Panc1 (cell line): ENCODE data around the gene GALNTL6. TPM values are rescaled to one million over a fixed set of nuclear protein-coding genes. Genes with fewer than 3 reads are reported as not detected.

Experiments used
- ATAC-seq: fragments of 200-7000 bp; cut with Tn5 transposase; 2 replicates; pipeline ENCODE4 v1.9.1; 2020; ENCODE audit warnings: mild to moderate bottlenecking, moderate library complexity
- BruUV-seq: library from RNA; stranded (reverse); fragments of 400-500 nt; replicated peaks from 2 replicates; lab custom pipeline; 2021; lab: Mats Ljungman, UMichigan
- CTCF ChIA-PET: fragments of 300-600 bp; sonication (Branson Sonifier 250); formaldehyde crosslinking; loops from one replicate; lab custom pipeline; 2022; ENCODE audit warnings: antibody characterized with exemption; lab: Charles Lee
- POLR2A ChIA-PET: fragments of 300-600 bp; sonication (Branson Sonifier 250); formaldehyde crosslinking; loops from one replicate; lab custom pipeline; 2022; ENCODE audit warnings: antibody characterized with exemption; lab: Charles Lee
- DNase-seq: peaks from one replicate; pipeline ENCODE4 v3.0.0-alpha.2; 2010; ENCODE audit warnings: low read depth, low spot score
- H3K27ac ChIP-seq: 2 replicates; pipeline ENCODE4 v1.5.1; 2011; ENCODE audit warnings: mild to moderate bottlenecking, low read length, inconsistent platforms
- H3K27me3 ChIP-seq: fragments of 200-500 bp; sonication (Bioruptor generic); 2 replicates; pipeline ENCODE4 v1.6.0; 2014; ENCODE audit warnings: low read length, inconsistent platforms; ENCODE audit not compliant: control insufficient read depth, insufficient read depth
- H3K36me3 ChIP-seq: fragments of 200-500 bp; sonication (Bioruptor generic); 2 replicates; pipeline ENCODE4 v1.5.1; 2014; ENCODE audit warnings: inconsistent platforms, mild to moderate bottlenecking, low read length, moderate library complexity; ENCODE audit not compliant: control insufficient read depth, insufficient read depth
- H3K4me1 ChIP-seq: 2 replicates; pipeline ENCODE4 v1.5.1; 2011; ENCODE audit warnings: inconsistent platforms, mild to moderate bottlenecking, low read length, moderate library complexity; ENCODE audit not compliant: control insufficient read depth, insufficient read depth
- H3K4me3 ChIP-seq, 2 experiments: 2 replicates each; pipeline ENCODE4 v1.5.1; 2011 to 2012; ENCODE audit warnings: low read depth in 2 of 2, low read length in 2 of 2, mild to moderate bottlenecking in 2 of 2, inconsistent platforms in 1 of 2, moderate library complexity in 1 of 2
- H3K9me3 ChIP-seq: fragments of 200-500 bp; sonication (Bioruptor generic); 2 replicates; pipeline ENCODE4 v1.5.1; 2014; ENCODE audit warnings: low read depth, mild to moderate bottlenecking, inconsistent platforms, low read length, moderate library complexity; ENCODE audit not compliant: control insufficient read depth, insufficient read depth
- POLR2AphosphoS5 ChIP-seq: IDR thresholded peaks from 2 replicates; pipeline ENCODE4 v1.6.1; 2012; ENCODE audit warnings: mild to moderate bottlenecking, low read depth, low read length, moderate library complexity
- SIN3A ChIP-seq: IDR thresholded peaks from 2 replicates; pipeline ENCODE4 v1.6.1; 2012; ENCODE audit warnings: low read depth, mild to moderate bottlenecking, low read length, moderate library complexity, borderline replicate concordance; ENCODE audit not compliant: insufficient read depth
- TCF7L2 ChIP-seq: IDR thresholded peaks from 2 replicates; pipeline ENCODE4 v1.6.1; 2011; ENCODE audit warnings: mild to moderate bottlenecking, low read depth, low read length, inconsistent platforms
- in situ Hi-C: cut with HindIII; loops from 2 replicates; pipeline ENCODE4 v1.10.0; 2016; ENCODE audit warnings: low sequenced_read_pairs, low pct_unique_long_range_greater_than_20kb
- intact Hi-C: fragments of 100-400 bp; cut with micrococcal nuclease; formaldehyde crosslinking; loops from one replicate; pipeline ENCODE4 v1.10.0; 2022; ENCODE audit not compliant: unreplicated experiment
- total RNA-seq: library from RNA; stranded (reverse); gene quantifications from one replicate; pipeline ENCODE4 v1.2.1, GENCODE V29; 2021; ENCODE audit not compliant: unreplicated experiment
- TF ChIP-seq, protein P1 (sequence below): fragments of 450-650 bp; IDR thresholded peaks from 2 replicates; pipeline ENCODE4 v1.5.1; 2017; ENCODE audit warnings: mild to moderate bottlenecking
- TF ChIP-seq, protein P2 (sequence below), 2 experiments: IDR thresholded peaks; 2 replicates each; pipeline ENCODE4 v1.6.1; 2011 to 2012; ENCODE audit warnings: low read depth in 2 of 2, control low read depth in 1 of 2, low read length in 1 of 2, mild to moderate bottlenecking in 1 of 2, moderate library complexity in 1 of 2; ENCODE audit not compliant: insufficient read depth in 1 of 2

GALNTL6 gene
- total RNA-seq, 1 experiment from 2014 or later: not detected

DNA sequence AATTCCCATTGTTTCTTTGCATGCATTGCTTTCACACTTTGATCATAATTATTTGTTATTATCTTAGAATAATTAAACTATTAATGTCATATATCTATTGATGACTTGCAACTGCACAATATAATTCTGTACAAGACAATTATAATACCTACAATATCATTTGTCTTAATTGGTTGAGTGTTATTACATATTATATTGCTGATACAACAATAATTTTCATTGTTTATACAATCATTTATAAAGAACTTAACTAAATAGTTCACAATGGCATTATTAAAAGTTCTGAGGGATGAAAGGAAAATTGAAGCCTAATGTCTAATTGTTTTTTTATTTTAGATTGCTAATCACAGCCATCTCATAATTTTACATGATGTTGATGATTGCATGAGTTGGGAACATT, 227.6 kb downstream of the GALNTL6 start:
- CTCF ChIA-PET: no interaction called here
- H3K9me3 ChIP-seq: no peaks in the 10 kb centered on the region
- no peak for DNase-seq
- POLR2A ChIA-PET: no interaction called here
- H3K4me1 ChIP-seq: no peaks in the 10 kb centered on the region
- ATAC-seq: no peak
- H3K27ac ChIP-seq: no peak overlapping the region
- in situ Hi-C loops: no loop called here
- intact Hi-C loops: no loop called here
- no peaks in the 10 kb centered on the region for H3K27me3 ChIP-seq
- BruUV-seq: no TSS peak
- H3K36me3 ChIP-seq: no peaks in the 10 kb centered on the region
- TF ChIP-seq POLR2AphosphoS5 (no peak), SIN3A (no peak), TCF7L2 (no peak)
- TF ChIP-seq, protein P1, sequence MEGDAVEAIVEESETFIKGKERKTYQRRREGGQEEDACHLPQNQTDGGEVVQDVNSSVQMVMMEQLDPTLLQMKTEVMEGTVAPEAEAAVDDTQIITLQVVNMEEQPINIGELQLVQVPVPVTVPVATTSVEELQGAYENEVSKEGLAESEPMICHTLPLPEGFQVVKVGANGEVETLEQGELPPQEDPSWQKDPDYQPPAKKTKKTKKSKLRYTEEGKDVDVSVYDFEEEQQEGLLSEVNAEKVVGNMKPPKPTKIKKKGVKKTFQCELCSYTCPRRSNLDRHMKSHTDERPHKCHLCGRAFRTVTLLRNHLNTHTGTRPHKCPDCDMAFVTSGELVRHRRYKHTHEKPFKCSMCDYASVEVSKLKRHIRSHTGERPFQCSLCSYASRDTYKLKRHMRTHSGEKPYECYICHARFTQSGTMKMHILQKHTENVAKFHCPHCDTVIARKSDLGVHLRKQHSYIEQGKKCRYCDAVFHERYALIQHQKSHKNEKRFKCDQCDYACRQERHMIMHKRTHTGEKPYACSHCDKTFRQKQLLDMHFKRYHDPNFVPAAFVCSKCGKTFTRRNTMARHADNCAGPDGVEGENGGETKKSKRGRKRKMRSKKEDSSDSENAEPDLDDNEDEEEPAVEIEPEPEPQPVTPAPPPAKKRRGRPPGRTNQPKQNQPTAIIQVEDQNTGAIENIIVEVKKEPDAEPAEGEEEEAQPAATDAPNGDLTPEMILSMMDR: no peak
- TF ChIP-seq, protein P2, sequence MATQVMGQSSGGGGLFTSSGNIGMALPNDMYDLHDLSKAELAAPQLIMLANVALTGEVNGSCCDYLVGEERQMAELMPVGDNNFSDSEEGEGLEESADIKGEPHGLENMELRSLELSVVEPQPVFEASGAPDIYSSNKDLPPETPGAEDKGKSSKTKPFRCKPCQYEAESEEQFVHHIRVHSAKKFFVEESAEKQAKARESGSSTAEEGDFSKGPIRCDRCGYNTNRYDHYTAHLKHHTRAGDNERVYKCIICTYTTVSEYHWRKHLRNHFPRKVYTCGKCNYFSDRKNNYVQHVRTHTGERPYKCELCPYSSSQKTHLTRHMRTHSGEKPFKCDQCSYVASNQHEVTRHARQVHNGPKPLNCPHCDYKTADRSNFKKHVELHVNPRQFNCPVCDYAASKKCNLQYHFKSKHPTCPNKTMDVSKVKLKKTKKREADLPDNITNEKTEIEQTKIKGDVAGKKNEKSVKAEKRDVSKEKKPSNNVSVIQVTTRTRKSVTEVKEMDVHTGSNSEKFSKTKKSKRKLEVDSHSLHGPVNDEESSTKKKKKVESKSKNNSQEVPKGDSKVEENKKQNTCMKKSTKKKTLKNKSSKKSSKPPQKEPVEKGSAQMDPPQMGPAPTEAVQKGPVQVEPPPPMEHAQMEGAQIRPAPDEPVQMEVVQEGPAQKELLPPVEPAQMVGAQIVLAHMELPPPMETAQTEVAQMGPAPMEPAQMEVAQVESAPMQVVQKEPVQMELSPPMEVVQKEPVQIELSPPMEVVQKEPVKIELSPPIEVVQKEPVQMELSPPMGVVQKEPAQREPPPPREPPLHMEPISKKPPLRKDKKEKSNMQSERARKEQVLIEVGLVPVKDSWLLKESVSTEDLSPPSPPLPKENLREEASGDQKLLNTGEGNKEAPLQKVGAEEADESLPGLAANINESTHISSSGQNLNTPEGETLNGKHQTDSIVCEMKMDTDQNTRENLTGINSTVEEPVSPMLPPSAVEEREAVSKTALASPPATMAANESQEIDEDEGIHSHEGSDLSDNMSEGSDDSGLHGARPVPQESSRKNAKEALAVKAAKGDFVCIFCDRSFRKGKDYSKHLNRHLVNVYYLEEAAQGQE (IDR thresholded peaks at IDR 0.05; ENCODE audit: insufficient read depth in 1 of 2, low read depth in 2 of 2, low read length in 1 of 2): no peak
- no peak overlapping the region for H3K4me3 ChIP-seq

DNA sequence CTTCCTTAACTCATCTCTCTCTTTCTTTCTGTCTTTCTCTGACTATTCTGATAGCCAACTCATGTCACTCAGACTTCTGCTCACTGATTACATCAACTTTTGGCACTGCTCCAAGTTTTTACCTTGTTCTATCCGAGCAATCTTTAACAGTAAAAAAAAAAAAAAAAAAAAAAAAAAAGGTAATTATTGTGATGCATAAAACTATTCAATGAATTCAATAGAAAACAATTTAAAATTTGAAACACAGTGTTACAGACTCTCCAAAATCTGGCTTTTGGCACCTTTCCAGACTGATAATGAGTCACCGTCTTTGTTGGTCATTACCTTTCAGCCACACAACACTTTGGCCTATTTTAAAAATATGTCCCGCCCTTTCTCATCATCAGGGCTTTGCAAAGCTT, 229.5 kb downstream of the GALNTL6 start:
- ATAC-seq (no peak), DNase-seq (no peak)
- Histone ChIP-seq H3K4me3 (no peak overlapping the region), H3K9me3 (no peaks in the 10 kb centered on the region), H3K4me1 (no peaks in the 10 kb centered on the region), H3K27me3 (no peaks in the 10 kb centered on the region), H3K36me3 (no peaks in the 10 kb centered on the region), H3K27ac (no peak overlapping the region)
- in situ Hi-C loops: no loop called here
- CTCF ChIA-PET: no interaction called here
- BruUV-seq: no TSS peak
- TF ChIP-seq POLR2AphosphoS5: no peak
- no peak for TF ChIP-seq SIN3A
- no peak for TF ChIP-seq TCF7L2
- TF ChIP-seq, protein P2 (IDR thresholded peaks at IDR 0.05; ENCODE audit: insufficient read depth in 1 of 2, low read depth in 2 of 2, low read length in 1 of 2): no peak
- intact Hi-C loops: no loop called here
- POLR2A ChIA-PET: no interaction called here
